GM23338 (cell line): ENCODE measurements around the gene USP35. TPM values are rescaled to one million over a fixed set of nuclear protein-coding genes. Genes with fewer than 3 reads are reported as not detected.

Source experiments
- ATAC-seq: fragments of 200-7000 bp; cut with Tn5 transposase; 3 replicates; pipeline ENCODE4 v1.9.1; 2020
- DNase-seq: peaks from one replicate; pipeline ENCODE4 v3.0.0-alpha.2; 2015; ENCODE audit warnings: low spot score
- H2AFZ ChIP-seq: fragments of 200-600 bp; sonication (generic); 2 replicates; pipeline ENCODE4 v1.8.0; 2016; ENCODE audit warnings: antibody characterized with exemption, mild to moderate bottlenecking, moderate library complexity
- H3F3A ChIP-seq: fragments of 200-600 bp; sonication (generic); replicated peaks from 2 replicates; pipeline ENCODE4 v1.8.0; 2017; ENCODE audit warnings: antibody characterized with exemption, mixed run types, low read depth
- H3K27ac ChIP-seq: fragments of 200-600 bp; sonication (generic); 2 replicates; pipeline ENCODE4 v1.6.1; 2016; ENCODE audit warnings: low read depth
- H3K27me3 ChIP-seq: fragments of 200-600 bp; sonication (generic); 2 replicates; pipeline ENCODE4 v1.8.0; 2016; ENCODE audit warnings: mild to moderate bottlenecking, mixed run types, moderate library complexity; ENCODE audit not compliant: insufficient read depth
- H3K36me3 ChIP-seq: fragments of 200-600 bp; sonication (generic); 2 replicates; pipeline ENCODE4 v1.8.0; 2016; ENCODE audit warnings: mild to moderate bottlenecking; ENCODE audit not compliant: insufficient read depth
- H3K4me1 ChIP-seq: fragments of 200-600 bp; sonication (generic); 2 replicates; pipeline ENCODE4 v1.8.0; 2016; ENCODE audit warnings: mild to moderate bottlenecking, moderate library complexity; ENCODE audit not compliant: insufficient read depth
- H3K4me2 ChIP-seq: fragments of 200-600 bp; sonication (generic); 2 replicates; pipeline ENCODE4 v1.7.1; 2017; ENCODE audit warnings: mixed run types
- H3K4me3 ChIP-seq: fragments of 200-600 bp; sonication (generic); 2 replicates; pipeline ENCODE4 v1.6.1; 2016; ENCODE audit warnings: mixed run types
- H3K79me2 ChIP-seq: fragments of 200-600 bp; sonication (generic); replicated peaks from 2 replicates; pipeline ENCODE4 v1.8.0; 2017; ENCODE audit warnings: mild to moderate bottlenecking; ENCODE audit not compliant: insufficient read depth
- H3K9me2 ChIP-seq: fragments of 200-600 bp; sonication (generic); 2 replicates; pipeline ENCODE4 v1.8.0; 2017; ENCODE audit not compliant: insufficient read depth
- H4K20me1 ChIP-seq: fragments of 200-600 bp; sonication (generic); replicated peaks from 2 replicates; pipeline ENCODE4 v1.8.0; 2017; ENCODE audit warnings: mild to moderate bottlenecking; ENCODE audit not compliant: insufficient read depth
- H3K27ac Mint-ChIP-seq: 2 replicates; pipeline ENCODE4 v1.8.0; 2020; ENCODE audit warnings: inconsistent platforms, mild to moderate bottlenecking, moderate library complexity, mixed read lengths
- H3K27me3 Mint-ChIP-seq: 3 replicates; pipeline ENCODE4 v1.8.0; 2022; ENCODE audit warnings: low read depth, mild to moderate bottlenecking, moderate library complexity, mixed read lengths, inconsistent platforms; ENCODE audit not compliant: insufficient read depth, poor library complexity
- H3K36me3 Mint-ChIP-seq: 3 replicates; pipeline ENCODE4 v1.8.0; 2021; ENCODE audit warnings: low read depth, mild to moderate bottlenecking, inconsistent platforms, moderate library complexity, mixed read lengths
- H3K4me1 Mint-ChIP-seq: 3 replicates; pipeline ENCODE4 v1.8.0; 2020; ENCODE audit warnings: mild to moderate bottlenecking, inconsistent platforms, mixed read lengths
- H3K4me3 Mint-ChIP-seq: 3 replicates; pipeline ENCODE4 v1.8.0; 2021; ENCODE audit warnings: moderate library complexity, mild to moderate bottlenecking, inconsistent platforms, mixed read lengths
- H3K9me3 Mint-ChIP-seq: 3 replicates; pipeline ENCODE4 v1.8.0; 2020; ENCODE audit warnings: moderate library complexity, mild to moderate bottlenecking, inconsistent platforms, mixed read lengths
- CREB1 ChIP-seq: fragments of 250-450 bp; sonication (Bioruptor Pico); IDR thresholded peaks from 2 replicates; pipeline ENCODE4 v1.5.0; 2020; ENCODE audit warnings: low read depth, mild to moderate bottlenecking, moderate library complexity
- CTCF ChIP-seq, 2 experiments: fragments of 200-600 bp in 1 of 2; sonication (generic) in 1 of 2; conservative IDR thresholded peaks; 2 replicates each; pipeline versions ENCODE4 v1.5.1 to v1.6.1; 2016 to 2017; ENCODE audit warnings: antibody characterized with exemption in 2 of 2, low read depth in 2 of 2, mild to moderate bottlenecking in 2 of 2, moderate library complexity in 1 of 2
- ETS1 ChIP-seq: IDR thresholded peaks from 2 replicates; pipeline ENCODE4 v1.6.1; 2016; ENCODE audit warnings: antibody characterized with exemption
- EZH2 ChIP-seq: fragments of 200-600 bp; sonication (generic); IDR thresholded peaks from one replicate; pipeline ENCODE4 v1.8.0; 2017; ENCODE audit warnings: antibody characterized with exemption, mild to moderate bottlenecking, low read depth; ENCODE audit not compliant: unreplicated experiment
- EZH2phosphoT487 ChIP-seq: fragments of 200-600 bp; sonication (generic); IDR thresholded peaks from one replicate; pipeline ENCODE4 v1.8.1; 2018; ENCODE audit warnings: antibody characterized with exemption; ENCODE audit not compliant: unreplicated experiment
- JUNB ChIP-seq: IDR thresholded peaks from one replicate; pipeline ENCODE4 v1.6.1; 2016; ENCODE audit warnings: antibody characterized with exemption; ENCODE audit not compliant: unreplicated experiment
- NANOG ChIP-seq: IDR thresholded peaks from 2 replicates; pipeline ENCODE4 v1.6.1; 2016; ENCODE audit warnings: antibody characterized with exemption, borderline replicate concordance
- POLR2AphosphoS5 ChIP-seq: IDR thresholded peaks from 2 replicates; pipeline ENCODE4 v1.6.1; 2016; ENCODE audit warnings: antibody characterized with exemption, low read depth
- REST ChIP-seq: IDR thresholded peaks from one replicate; pipeline ENCODE4 v1.6.1; 2018; ENCODE audit warnings: antibody characterized with exemption; ENCODE audit not compliant: unreplicated experiment
- STAT1 ChIP-seq: IDR thresholded peaks from one replicate; pipeline ENCODE4 v1.6.1; 2016; ENCODE audit warnings: antibody characterized with exemption; ENCODE audit not compliant: unreplicated experiment
- ZNF114 ChIP-seq: fragments of 250-450 bp; sonication (Bioruptor Pico); IDR thresholded peaks from 2 replicates; pipeline ENCODE4 v1.5.0; 2020; ENCODE audit warnings: mild to moderate bottlenecking, moderate library complexity
- ZNF331 ChIP-seq: fragments of 250-450 bp; sonication (Bioruptor Pico); IDR thresholded peaks from 2 replicates; pipeline ENCODE4 v1.5.0; 2020; ENCODE audit warnings: low read depth, mild to moderate bottlenecking, moderate library complexity
- ZNF462 ChIP-seq: fragments of 250-450 bp; sonication (Bioruptor Pico); IDR thresholded peaks from 2 replicates; pipeline ENCODE4 v1.5.0; 2020; ENCODE audit warnings: mild to moderate bottlenecking, moderate library complexity
- polyA plus RNA-seq: library from polyadenylated mRNA; unstranded; fragments of >200 nt; fragmentation: Nextera tagmentation; extraction: Ambion mirVana; gene quantifications from 2 replicates; pipeline ENCODE4 v1.2.1, GENCODE V29; 2016
- total RNA-seq: library from RNA; depleted of rRNA; stranded (reverse); fragments of >200 nt; shearing (Covaris generic); gene quantifications from 2 replicates; pipeline ENCODE4 v1.2.3, GENCODE V29; 2014

USP35 gene
- total and polyA plus RNA-seq, 2 experiments from 2014 or later, result 2.5 to 10.7 TPM

- Histone ChIP-seq H3K79me2 (no peaks in the 10 kb centered on the region), H2AFZ (no peak overlapping the region; the same call in 1 of the 2 replicates), H4K20me1 (no peaks in the 10 kb centered on the region), H3F3A (no peaks in the 10 kb centered on the region), H3K27ac (no peak overlapping the region), H3K4me3 (no peak overlapping the region), H3K4me1 (no peaks in the 10 kb centered on the region), H3K9me2 (no peaks in the 10 kb centered on the region), H3K27me3 (no peaks in the 10 kb centered on the region), H3K4me2 (no peak overlapping the region), H3K36me3 (no peaks in the 10 kb centered on the region)
- Mint-ChIP-seq H3K27ac (no peak overlapping the region), H3K9me3 (no peaks in the 10 kb centered on the region; the same call in 2 of the 3 replicates), H3K27me3 (peaks cover 7% of the 10 kb centered on the region), H3K4me1 (no peaks in the 10 kb centered on the region), H3K36me3 (peaks cover 4% of the 10 kb centered on the region; the same call in 1 of the 3 replicates), H3K4me3 (no peak overlapping the region)
- ATAC-seq, result no peak
- TF ChIP-seq ZNF114 (CRISPR knock-in tag) (no peak), EZH2 (no peak), STAT1 (no peak), CREB1 (CRISPR knock-in tag) (no peak), REST (no peak), ZNF331 (CRISPR knock-in tag) (no peak), ETS1 (no peak), NANOG (no peak), EZH2phosphoT487 (no peak), JUNB (no peak), ZNF462 (CRISPR knock-in tag) (no peak), CTCF (conservative IDR thresholded peaks at IDR 0.05; ENCODE audit: low read depth in 2 of 2) (no peak), POLR2AphosphoS5 (no peak)
- DNase-seq, result no peak
These were observed 19.9 kb upstream of the USP35 start for GRCh38 chr11:78168539-78169477.
